PC-3 (cell line): ENCODE results near the gene DHRS2. TPM values are rescaled to one million over a fixed set of nuclear protein-coding genes. Genes with fewer than 3 reads are reported as not detected.

Experiments used
- ATAC-seq: fragments of 200-7000 bp; cut with Tn5 transposase; 2 replicates; pipeline ENCODE4 v1.9.1; 2020; ENCODE audit warnings: mild to moderate bottlenecking, moderate library complexity
- BruUV-seq: library from RNA; stranded (reverse); fragments of 400-500 nt; replicated peaks from 2 replicates; lab custom pipeline; 2021; lab: Mats Ljungman, UMichigan
- CTCF ChIA-PET: fragments of 300-600 bp; sonication (Branson Sonifier 250); formaldehyde crosslinking; loops from one replicate; lab custom pipeline; 2022; ENCODE audit warnings: antibody characterized with exemption; lab: Charles Lee
- POLR2A ChIA-PET: fragments of 300-600 bp; sonication (Branson Sonifier 250); formaldehyde crosslinking; loops from one replicate; lab custom pipeline; 2022; ENCODE audit warnings: antibody characterized with exemption; ENCODE audit not compliant: unreplicated experiment; lab: Charles Lee
- DNase-seq: peaks from one replicate; pipeline ENCODE4 v3.0.0-alpha.2; 2015
- H2AFZ ChIP-seq: fragments of 300-600 bp; sonication (generic); 2 replicates; pipeline ENCODE4 v1.6.0; 2016; ENCODE audit warnings: antibody characterized with exemption, low read length
- H3F3A ChIP-seq: fragments of 300-600 bp; sonication (generic); one replicate; pipeline ENCODE4 v1.6.0; 2017; ENCODE audit warnings: antibody characterized with exemption, low read length, control low read depth, mild to moderate bottlenecking; ENCODE audit not compliant: unreplicated experiment
- H3K27ac ChIP-seq: fragments of 300-600 bp; sonication (generic); 2 replicates; pipeline ENCODE4 v1.5.1; 2016; ENCODE audit warnings: mild to moderate bottlenecking, low read length
- H3K27me3 ChIP-seq: fragments of 300-600 bp; sonication (generic); 2 replicates; pipeline ENCODE4 v1.6.1; 2016; ENCODE audit warnings: low read length, mixed read lengths
- H3K36me3 ChIP-seq: fragments of 300-600 bp; sonication (generic); 2 replicates; pipeline ENCODE4 v1.6.1; 2016; ENCODE audit warnings: low read depth, mixed run types, low read length, mixed read lengths
- H3K4me1 ChIP-seq: fragments of 300-600 bp; sonication (generic); 2 replicates; pipeline ENCODE4 v1.5.1; 2016; ENCODE audit warnings: low read length; ENCODE audit not compliant: insufficient read depth
- H3K4me2 ChIP-seq: fragments of 300-600 bp; sonication (generic); 2 replicates; pipeline ENCODE4 v1.6.0; 2016; ENCODE audit warnings: low read length
- H3K4me3 ChIP-seq: fragments of 300-600 bp; sonication (generic); 2 replicates; pipeline ENCODE4 v1.5.1; 2016; ENCODE audit warnings: mild to moderate bottlenecking, low read length, mixed read lengths
- H3K79me2 ChIP-seq: fragments of 300-600 bp; sonication (generic); 2 replicates; pipeline ENCODE4 v1.6.1; 2017; ENCODE audit warnings: low read length, mixed read lengths
- H3K9ac ChIP-seq: fragments of 300-600 bp; sonication (generic); 2 replicates; pipeline ENCODE4 v1.6.0; 2016; ENCODE audit warnings: mild to moderate bottlenecking, low read length
- H3K9me2 ChIP-seq: fragments of 300-600 bp; sonication (generic); replicated peaks from 2 replicates; pipeline ENCODE4 v1.6.1; 2016; ENCODE audit warnings: mixed run types, low read length, mixed read lengths
- H3K9me3 ChIP-seq: fragments of 300-600 bp; sonication (generic); 2 replicates; pipeline ENCODE4 v1.6.1; 2016; ENCODE audit warnings: low read length, mixed read lengths
- H4K20me1 ChIP-seq: fragments of 300-600 bp; sonication (generic); 2 replicates; pipeline ENCODE4 v1.6.1; 2016; ENCODE audit warnings: low read length, mixed read lengths
- EZH2 ChIP-seq: fragments of 300-600 bp; sonication (generic); IDR thresholded peaks from one replicate; pipeline ENCODE4 v1.6.1; 2017; ENCODE audit warnings: antibody characterized with exemption, mild to moderate bottlenecking, low read length; ENCODE audit not compliant: unreplicated experiment
- EZH2phosphoT487 ChIP-seq: fragments of 300-600 bp; sonication (generic); IDR thresholded peaks from 2 replicates; pipeline ENCODE4 v1.6.1; 2018; ENCODE audit warnings: mild to moderate bottlenecking, antibody characterized with exemption, low read length, borderline replicate concordance
- intact Hi-C: fragments of 100-400 bp; cut with micrococcal nuclease; formaldehyde crosslinking; loops from 2 replicates; pipeline ENCODE4 v1.9.0; 2023
- total RNA-seq: library from RNA; depleted of rRNA; stranded (reverse); fragments of >200 nt; gene quantifications from 2 replicates; pipeline ENCODE4 v1.2.3, GENCODE V29; 2014
- TF ChIP-seq, protein P1 (sequence below): fragments of 300-600 bp; sonication (generic); conservative IDR thresholded peaks from 2 replicates; pipeline ENCODE4 v1.5.1; 2017; ENCODE audit warnings: antibody characterized with exemption, low read depth, mild to moderate bottlenecking, low read length

The DHRS2 gene
- total RNA-seq, 1 experiment from 2014 or later = 40.9 TPM

DNA sequence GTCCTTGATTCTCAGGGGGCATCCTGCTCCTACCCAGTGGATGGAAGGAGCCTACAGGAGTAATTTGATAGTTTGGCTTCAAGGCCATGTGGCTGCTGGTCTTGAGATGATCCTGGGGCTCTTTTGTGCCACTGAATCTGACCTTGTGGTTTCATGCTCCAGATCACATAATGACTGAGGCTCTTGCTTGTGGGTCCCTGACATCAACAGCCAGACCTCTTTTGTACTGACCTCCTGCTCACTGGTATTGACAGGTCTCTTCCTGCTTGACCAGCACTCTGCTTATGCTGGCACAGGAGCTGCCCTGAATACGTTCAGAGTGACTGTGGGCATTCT, 34.4 kb upstream of the DHRS2 start:
- ATAC-seq (no peak), DNase-seq (no peak)
- Histone ChIP-seq H3K9ac (no peak overlapping the region), H4K20me1 (no peaks in the 10 kb centered on the region), H3K27me3 (peaks cover 13% of the 10 kb centered on the region; the same call in 1 of the 2 replicates), H3K4me1 (no peaks in the 10 kb centered on the region), H3K9me3 (no peaks in the 10 kb centered on the region), H3K36me3 (no peaks in the 10 kb centered on the region), H2AFZ (no peak overlapping the region), H3K27ac (no peak overlapping the region), H3K4me3 (no peak overlapping the region), H3K4me2 (no peak overlapping the region), H3K79me2 (no peaks in the 10 kb centered on the region), H3F3A (no peaks in the 10 kb centered on the region), H3K9me2 (no peaks in the 10 kb centered on the region)
- ChIA-PET POLR2A (no interaction called here), CTCF (no interaction called here)
- TF ChIP-seq EZH2 (no peak), EZH2phosphoT487 (no peak)
- TF ChIP-seq, protein P1, sequence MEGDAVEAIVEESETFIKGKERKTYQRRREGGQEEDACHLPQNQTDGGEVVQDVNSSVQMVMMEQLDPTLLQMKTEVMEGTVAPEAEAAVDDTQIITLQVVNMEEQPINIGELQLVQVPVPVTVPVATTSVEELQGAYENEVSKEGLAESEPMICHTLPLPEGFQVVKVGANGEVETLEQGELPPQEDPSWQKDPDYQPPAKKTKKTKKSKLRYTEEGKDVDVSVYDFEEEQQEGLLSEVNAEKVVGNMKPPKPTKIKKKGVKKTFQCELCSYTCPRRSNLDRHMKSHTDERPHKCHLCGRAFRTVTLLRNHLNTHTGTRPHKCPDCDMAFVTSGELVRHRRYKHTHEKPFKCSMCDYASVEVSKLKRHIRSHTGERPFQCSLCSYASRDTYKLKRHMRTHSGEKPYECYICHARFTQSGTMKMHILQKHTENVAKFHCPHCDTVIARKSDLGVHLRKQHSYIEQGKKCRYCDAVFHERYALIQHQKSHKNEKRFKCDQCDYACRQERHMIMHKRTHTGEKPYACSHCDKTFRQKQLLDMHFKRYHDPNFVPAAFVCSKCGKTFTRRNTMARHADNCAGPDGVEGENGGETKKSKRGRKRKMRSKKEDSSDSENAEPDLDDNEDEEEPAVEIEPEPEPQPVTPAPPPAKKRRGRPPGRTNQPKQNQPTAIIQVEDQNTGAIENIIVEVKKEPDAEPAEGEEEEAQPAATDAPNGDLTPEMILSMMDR = no peak
- no TSS peak for BruUV-seq
- intact Hi-C loops = no loop called here

GRCh38 chr14:23602181-23603095, 33.7 kb upstream of the DHRS2 start:
- ATAC-seq (no peak), DNase-seq (no peak)
- Histone ChIP-seq H3K4me3 (no peak overlapping the region), H2AFZ (no peak overlapping the region), H4K20me1 (no peaks in the 10 kb centered on the region), H3K9me2 (no peaks in the 10 kb centered on the region), H3K4me2 (no peak overlapping the region), H3F3A (no peaks in the 10 kb centered on the region), H3K4me1 (no peaks in the 10 kb centered on the region), H3K9ac (no peak overlapping the region), H3K9me3 (no peaks in the 10 kb centered on the region), H3K79me2 (no peaks in the 10 kb centered on the region), H3K27me3 (peaks cover 20% of the 10 kb centered on the region), H3K27ac (no peak overlapping the region), H3K36me3 (no peaks in the 10 kb centered on the region)
- no peak for TF ChIP-seq EZH2phosphoT487
- TF ChIP-seq, protein P1 = no peak
- no peak for TF ChIP-seq EZH2
- intact Hi-C loops = no loop called here
- BruUV-seq = no TSS peak
- CTCF ChIA-PET = no interaction called here
- POLR2A ChIA-PET = no interaction called here

GRCh38 chr14:23603103-23603502, 33.1 kb upstream of the DHRS2 start:
- H3K36me3 ChIP-seq = no peaks in the 10 kb centered on the region
- DNase-seq (no peak), ATAC-seq (no peak)
- no peaks in the 10 kb centered on the region for H3K9me3 ChIP-seq
- no peaks in the 10 kb centered on the region for H3K79me2 ChIP-seq
- ChIA-PET CTCF (no interaction called here), POLR2A (no interaction called here)
- TF ChIP-seq EZH2 (no peak), EZH2phosphoT487 (no peak)
- TF ChIP-seq, protein P1 = no peak
- no peaks in the 10 kb centered on the region for H3K4me1 ChIP-seq
- BruUV-seq = no TSS peak
- H4K20me1 ChIP-seq = no peaks in the 10 kb centered on the region
- H3K9ac ChIP-seq = no peak overlapping the region
- no peak overlapping the region for H3K4me3 ChIP-seq
- no peak overlapping the region for H3K27ac ChIP-seq
- intact Hi-C loops = no loop called here
- H3K27me3 ChIP-seq = peaks cover 24% of the 10 kb centered on the region
- H2AFZ ChIP-seq = no peak overlapping the region
- no peaks in the 10 kb centered on the region for H3F3A ChIP-seq
- no peaks in the 10 kb centered on the region for H3K9me2 ChIP-seq
- H3K4me2 ChIP-seq = no peak overlapping the region
